A375 (cell line): ENCODE results near the gene EVPLL. TPM values are rescaled to one million over a fixed set of nuclear protein-coding genes. Genes with fewer than 3 reads are reported as not detected.

Source experiments
- small RNA-seq: library from RNA; depleted of rRNA; stranded (forward); fragments of <200 nt; gene quantifications from one replicate; pipeline ENCODE3, GENCODE V24; 2014
- total RNA-seq: library from RNA; depleted of rRNA; stranded (reverse); fragments of >200 nt; shearing (Covaris generic); gene quantifications from 2 replicates; pipeline ENCODE4 v1.2.3, GENCODE V29; 2014; rRNA removed

The EVPLL gene
- total RNA-seq, result 0.23 TPM in 1 of 2 replicates, not detected in the other

GRCh38 chr17:18377437-18378204 lies at the start of gene EVPLL:
Gene EVPLL, plus strand, starts transcription at chr17:18377778. Its CDS starts 3,160 bp downstream, at chr17:18380938.

GRCh38 chr17:18363101-18364049 lies 14.2 kb upstream of the EVPLL start, which contains the start of gene SHMT1:
Gene SHMT1, minus strand, starts transcription at chr17:18363550. Its CDS starts 7,569 bp downstream, at chr17:18355981.

Small RNA genes lying within 50 kb of the gene (small RNA-seq; reads per million reads assigned to genes)
- gene AL353997.5 (not detected), gene YWHAEP2 (not detected)

Other genes starting within 250 kb of the EVPLL start
- 61.4 TPM in 2 replicates for gene ALKBH5, start 193.9 kb upstream of the EVPLL start, total RNA-seq
- 23.5 and 26.6 TPM in 2 replicates for gene LLGL1, start 152.1 kb upstream of the EVPLL start, total RNA-seq
- 212 and 214 TPM in 2 replicates for gene FLII, start 119.0 kb upstream of the EVPLL start, total RNA-seq
- gene MIEF2, start 117.1 kb upstream of the EVPLL start, total RNA-seq, result 8.5 and 20.4 TPM in 2 replicates
- gene TOP3A, start 62.8 kb upstream of the EVPLL start, total RNA-seq, result 63.3 and 65.4 TPM in 2 replicates
- gene SMCR8, start 62.5 kb upstream of the EVPLL start, total RNA-seq, result 11.1 and 11.2 TPM in 2 replicates
- gene SHMT1, start 14.2 kb upstream of the EVPLL start, total RNA-seq, result 48.1 and 49.9 TPM in 2 replicates
- gene LGALS9C, start 99.0 kb downstream of the EVPLL start, total RNA-seq, result not detected in 2 replicates